Body of pancreas (tissue), 4 donors: ENCODE measurements around the gene EMILIN2. TPM values are rescaled to one million over a fixed set of nuclear protein-coding genes. Genes with fewer than 3 reads are reported as not detected.
"Not testable (repeated sequence)": the region's sequence is repeated elsewhere in the genome, so short reads cannot be mapped to it uniquely, and the experiment has no call there.

Experiments used
- ATAC-seq: fragments of 150-250 bp; one replicate; pipeline ENCODE4 v1.9.1; 2016
- DNase-seq, 4 donors: peaks; one replicate each; pipeline ENCODE4 v3.0.0-alpha.2; 2019
- H3K27ac ChIP-seq, 4 donors: fragments of 200-600 bp; sonication (generic); 1 replicate in 3 of 4; 2 replicates in 1 of 4; pipeline versions ENCODE4 v1.5.1 to v1.6.1; 2016 to 2019; ENCODE audit warnings: mild to moderate bottlenecking in 1 of 4, mixed read lengths in 1 of 4, moderate library complexity in 1 of 4
- H3K27me3 ChIP-seq, 2 donors: fragments of 200-600 bp; sonication (generic); one replicate each; pipeline ENCODE4 v1.6.0; 2016; ENCODE audit warnings: mild to moderate bottlenecking in 1 of 2
- H3K36me3 ChIP-seq, 2 donors: fragments of 200-600 bp; sonication (generic); replicated peaks in 1 of 2; 2 replicates each; pipeline ENCODE4 v1.5.1; 2016; ENCODE audit warnings: low read depth in 2 of 2; ENCODE audit not compliant: insufficient read depth in 1 of 2
- H3K4me1 ChIP-seq: fragments of 200-600 bp; sonication (generic); one replicate; pipeline ENCODE4 v1.6.0; 2016
- H3K4me3 ChIP-seq, 2 donors: fragments of 200-600 bp; sonication (generic); 1 replicate in 1 of 2; 2 replicates in 1 of 2; pipeline ENCODE4 v1.5.1; 2016 to 2019
- H3K9me3 ChIP-seq, 3 donors: fragments of 200-600 bp; sonication (generic); 1 replicate in 2 of 3; 2 replicates in 1 of 3; pipeline ENCODE4 v1.5.1; 2016
- POLR2A ChIP-seq, 3 donors: fragments of 450-650 bp; IDR thresholded peaks; one replicate each; pipeline ENCODE4 v1.6.1; 2016; ENCODE audit warnings: antibody characterized with exemption in 3 of 3, mild to moderate bottlenecking in 2 of 3
- WGBS, 2 donors: methylation state at CpG; one replicate each; pipeline ENCODE4 v1.1.5; 2017; 5-methylcytosine and 5-hydroxymethylcytosine counted together
- intact Hi-C: fragments of 100-400 bp; cut with DNase I; formaldehyde crosslinking; loops from one replicate; pipeline ENCODE4 v1.15.1; 2023
- total RNA-seq, 2 donors: library from RNA; depleted of rRNA; stranded (reverse); fragments of >200 nt; gene quantifications; one replicate each; pipeline ENCODE4 v1.1.0, GENCODE V29; 2016
- TF ChIP-seq, protein P1 (sequence below), 7 experiments: fragments of 450-650 bp in 4 of 7; fragments of 200-600 bp in 3 of 7; sonication (generic) in 3 of 7; IDR thresholded peaks; one replicate each; pipeline ENCODE4 v1.5.1; 2016 to 2019; ENCODE audit warnings: antibody characterized with exemption in 7 of 7

EMILIN2 gene
- total RNA-seq, 2 donors from 2014 or later = 2.0 to 3.1 TPM

DNA sequence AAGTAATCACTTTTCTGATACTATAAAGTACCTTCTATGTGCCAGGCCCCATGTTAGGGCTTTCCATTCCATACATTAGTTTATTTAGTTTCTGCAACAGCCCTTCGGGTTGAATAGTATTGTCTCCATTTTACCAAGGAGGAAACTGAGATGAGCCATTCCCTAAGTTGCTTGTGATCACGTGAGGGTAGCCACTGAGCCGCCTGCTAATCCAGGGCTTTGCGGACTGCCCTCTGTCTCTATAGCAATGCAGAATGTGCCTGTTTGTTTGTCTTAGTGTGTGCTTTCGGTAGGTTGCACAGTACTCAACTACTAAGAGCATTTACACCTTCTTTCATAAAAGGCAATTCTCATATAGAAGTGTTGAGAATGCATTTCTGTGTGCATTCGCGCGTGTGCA lies 5.0 kb downstream of the EMILIN2 start:
- 88 to 94% methylated on average over 8 of the region's 8 CpGs for WGBS, 2 donors
- Histone ChIP-seq H3K27ac (no peak overlapping the region), H3K4me3 (no peak overlapping the region), H3K36me3 (no peaks in the 10 kb centered on the region), H3K4me1 (peaks cover 18% of the 10 kb centered on the region), H3K9me3 (no peaks in the 10 kb centered on the region), H3K27me3 (no peaks in the 10 kb centered on the region)
- intact Hi-C loops = loop anchor here (10.0 kb wide), 1 partner anchor 63 kb away; no protein-coding TSS in a partner anchor
- no peak for DNase-seq
- ATAC-seq = no peak
- TF ChIP-seq, protein P1, sequence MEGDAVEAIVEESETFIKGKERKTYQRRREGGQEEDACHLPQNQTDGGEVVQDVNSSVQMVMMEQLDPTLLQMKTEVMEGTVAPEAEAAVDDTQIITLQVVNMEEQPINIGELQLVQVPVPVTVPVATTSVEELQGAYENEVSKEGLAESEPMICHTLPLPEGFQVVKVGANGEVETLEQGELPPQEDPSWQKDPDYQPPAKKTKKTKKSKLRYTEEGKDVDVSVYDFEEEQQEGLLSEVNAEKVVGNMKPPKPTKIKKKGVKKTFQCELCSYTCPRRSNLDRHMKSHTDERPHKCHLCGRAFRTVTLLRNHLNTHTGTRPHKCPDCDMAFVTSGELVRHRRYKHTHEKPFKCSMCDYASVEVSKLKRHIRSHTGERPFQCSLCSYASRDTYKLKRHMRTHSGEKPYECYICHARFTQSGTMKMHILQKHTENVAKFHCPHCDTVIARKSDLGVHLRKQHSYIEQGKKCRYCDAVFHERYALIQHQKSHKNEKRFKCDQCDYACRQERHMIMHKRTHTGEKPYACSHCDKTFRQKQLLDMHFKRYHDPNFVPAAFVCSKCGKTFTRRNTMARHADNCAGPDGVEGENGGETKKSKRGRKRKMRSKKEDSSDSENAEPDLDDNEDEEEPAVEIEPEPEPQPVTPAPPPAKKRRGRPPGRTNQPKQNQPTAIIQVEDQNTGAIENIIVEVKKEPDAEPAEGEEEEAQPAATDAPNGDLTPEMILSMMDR (IDR thresholded peaks at IDR 0.05) = no peak
- TF ChIP-seq POLR2A (IDR thresholded peaks at IDR 0.05) = no peak

- intact Hi-C loops = loop anchor here (10.0 kb wide), 1 partner anchor 62 kb away; no protein-coding TSS in a partner anchor
- H3K4me1 ChIP-seq = peaks cover 13% of the 10 kb centered on the region
- not testable (repeated sequence) for DNase-seq, H3K27me3 ChIP-seq, H3K36me3 ChIP-seq, H3K9me3 ChIP-seq, H3K27ac ChIP-seq, H3K4me3 ChIP-seq, ATAC-seq
- 86 to 87% methylated on average over 12 of the region's 12 CpGs for WGBS, 2 donors
These were observed 5.7 kb downstream of the EMILIN2 start for GRCh38 chr18:2852460-2852859.

- no peak overlapping the region for H3K4me3 ChIP-seq
- H3K36me3 ChIP-seq = no peaks in the 10 kb centered on the region
- 87 to 96% methylated on average over 18 of the region's 18 CpGs for WGBS, 2 donors
- no peak for TF ChIP-seq POLR2A (IDR thresholded peaks at IDR 0.05)
- TF ChIP-seq, protein P1 (IDR thresholded peaks at IDR 0.05) = no peak
- H3K9me3 ChIP-seq = no peaks in the 10 kb centered on the region
- H3K27me3 ChIP-seq = no peaks in the 10 kb centered on the region
- peaks cover 6% of the 10 kb centered on the region for H3K4me1 ChIP-seq
- DNase-seq (no peak), ATAC-seq (no peak)
- no peak overlapping the region for H3K27ac ChIP-seq
- intact Hi-C loops = loop anchor here (10.0 kb wide), 1 partner anchor 61 kb away; no protein-coding TSS in a partner anchor
These were observed 6.5 kb downstream of the EMILIN2 start for GRCh38 chr18:2853173-2853925.

DNA sequence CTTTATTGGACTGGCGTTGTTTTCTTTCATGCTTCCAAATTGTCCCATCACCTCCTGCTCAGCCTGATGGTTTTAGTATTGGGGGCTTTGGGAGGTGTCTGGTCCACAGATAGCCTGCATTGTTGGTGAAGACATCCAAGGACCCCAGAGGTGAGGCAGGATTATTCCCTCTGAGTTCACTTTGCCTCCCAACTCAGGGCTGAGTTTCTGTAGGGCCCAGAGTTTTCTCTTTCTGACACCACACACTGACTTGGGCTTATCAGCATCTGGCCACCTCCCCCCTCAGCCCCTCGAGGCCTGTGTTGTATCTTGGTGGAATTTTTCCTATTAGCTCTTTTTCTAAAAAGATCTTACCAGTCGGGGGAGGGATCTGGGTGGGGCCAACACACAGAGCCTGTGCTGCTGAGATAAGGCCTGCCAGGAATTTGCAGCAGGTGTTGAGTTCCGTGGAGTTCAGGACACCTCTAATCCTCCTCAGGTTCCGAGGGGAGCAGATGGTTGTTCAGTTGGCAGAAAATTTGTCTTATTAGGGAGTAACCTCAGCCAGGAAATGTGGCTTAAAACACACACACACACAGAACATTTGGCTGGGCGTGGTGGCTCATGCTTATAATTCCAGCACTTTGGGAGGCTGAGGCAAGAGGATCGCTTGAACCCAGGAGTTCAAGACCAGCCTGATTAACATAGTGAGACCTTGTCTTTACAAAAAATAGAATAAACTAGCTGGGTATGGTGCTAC lies 7.3 kb downstream of the EMILIN2 start:
- H3K27ac ChIP-seq = peak overlapping the region in 1 of 4 donors; percentile 9
- ATAC-seq = no peak
- DNase-seq = peak in 2 of 4 donors; percentile 36 to 56
- TF ChIP-seq, protein P1 (IDR thresholded peaks at IDR 0.05) = no peak
- TF ChIP-seq POLR2A (IDR thresholded peaks at IDR 0.05) = no peak
- peaks cover 6% of the 10 kb centered on the region for H3K4me1 ChIP-seq
- WGBS, 2 donors = 44 to 53% methylated on average over 7 of the region's 7 CpGs
- no peaks in the 10 kb centered on the region for H3K27me3 ChIP-seq
- H3K9me3 ChIP-seq = no peaks in the 10 kb centered on the region
- no peaks in the 10 kb centered on the region for H3K36me3 ChIP-seq
- no peak overlapping the region for H3K4me3 ChIP-seq
- intact Hi-C loops = loop anchor here (10.0 kb wide), 1 partner anchor 61 kb away; no protein-coding TSS in a partner anchor

DNA sequence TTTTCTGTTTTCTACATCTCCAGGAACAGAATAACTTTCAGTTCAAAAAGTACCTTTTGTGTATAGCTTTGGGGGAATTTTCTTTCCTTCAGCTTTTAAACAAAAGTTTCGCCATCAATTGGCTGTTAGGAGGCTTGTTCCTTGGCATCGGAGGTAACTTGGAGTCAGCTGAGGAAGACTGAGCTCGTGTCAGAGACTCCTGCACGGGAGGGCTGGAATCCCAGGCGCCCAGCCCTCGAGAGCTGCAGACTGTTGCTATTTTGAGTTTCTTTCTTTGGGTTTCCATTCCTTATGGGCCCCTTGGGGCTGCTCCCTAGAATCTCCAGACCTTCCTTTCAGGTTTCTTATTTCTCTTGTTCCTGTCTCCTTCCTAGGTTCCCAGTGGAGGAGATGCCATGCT lies 8.1 kb downstream of the EMILIN2 start:
- peaks cover 6% of the 10 kb centered on the region for H3K4me1 ChIP-seq
- no peaks in the 10 kb centered on the region for H3K27me3 ChIP-seq
- ATAC-seq = no peak
- 90 to 92% methylated on average over 6 of the region's 6 CpGs for WGBS, 2 donors
- TF ChIP-seq, protein P1 (IDR thresholded peaks at IDR 0.05) = no peak
- no peak for TF ChIP-seq POLR2A (IDR thresholded peaks at IDR 0.05)
- no peak overlapping the region for H3K4me3 ChIP-seq
- intact Hi-C loops = loop anchor here (10.0 kb wide), 1 partner anchor 60 kb away; no protein-coding TSS in a partner anchor
- H3K36me3 ChIP-seq = no peaks in the 10 kb centered on the region
- DNase-seq = no peak
- H3K9me3 ChIP-seq = peaks cover 0 to under 1% (median 0%) of the 10 kb centered on the region in 3 donors
- H3K27ac ChIP-seq = no peak overlapping the region
